ENCODE results near the gene STX11.

The STX11 gene

GRCh38 chr6:144197919-144198318 lies 47.6 kb downstream of the STX11 start:
- H3K9ac ChIP-seq: no peak overlapping the region
- no peaks in the 10 kb centered on the region for H3K27me3 ChIP-seq (ENCODE audit: control insufficient read depth, insufficient read depth, low read length)
- no peak for TF ChIP-seq CTCF (IDR thresholded peaks at IDR 0.05)

GRCh38 chr6:144202879-144203468 lies 52.7 kb downstream of the STX11 start:
- H3K9me3 ChIP-seq (ENCODE audit: control insufficient read depth, low read length): no peaks in the 10 kb centered on the region
- H3K4me2 ChIP-seq (ENCODE audit: low read length): no peak overlapping the region
- H3K4me3 ChIP-seq (ENCODE audit: low read depth, low read length): no peak overlapping the region
- H3K27me3 ChIP-seq (ENCODE audit: control insufficient read depth, insufficient read depth, low read length): no peaks in the 10 kb centered on the region
- no peak overlapping the region for H2AFZ ChIP-seq
- no peaks in the 10 kb centered on the region for H3K4me1 ChIP-seq
- H3K27ac ChIP-seq: no peak overlapping the region
- no peak for TF ChIP-seq CTCF (IDR thresholded peaks at IDR 0.05)
- H3K79me2 ChIP-seq: no peaks in the 10 kb centered on the region
- H3K9ac ChIP-seq: no peak overlapping the region
- H3K36me3 ChIP-seq (ENCODE audit: control insufficient read depth, insufficient read depth, low read length): no peaks in the 10 kb centered on the region

More at GRCh38 chr6:144197919-144198318, 47.6 kb downstream of the STX11 start:
- Histone ChIP-seq H2AFZ (no peak overlapping the region), H3K4me2 (ENCODE audit: low read length) (no peak overlapping the region), H3K27ac (no peak overlapping the region), H3K4me3 (ENCODE audit: low read depth, low read length) (no peak overlapping the region), H3K79me2 (no peaks in the 10 kb centered on the region), H3K9me3 (ENCODE audit: control insufficient read depth, low read length) (no peaks in the 10 kb centered on the region), H3K36me3 (ENCODE audit: control insufficient read depth, insufficient read depth, low read length) (no peaks in the 10 kb centered on the region), H3K4me1 (no peaks in the 10 kb centered on the region)

GRCh38 chr6:144211160-144211559 lies 60.8 kb downstream of the STX11 start:
- Histone ChIP-seq H3K79me2 (no peaks in the 10 kb centered on the region), H3K27me3 (ENCODE audit: control insufficient read depth, insufficient read depth, low read length) (no peaks in the 10 kb centered on the region), H3K4me3 (ENCODE audit: low read depth, low read length) (no peak overlapping the region), H3K4me2 (ENCODE audit: low read length) (no peak overlapping the region), H3K9me3 (ENCODE audit: control insufficient read depth, low read length) (no peaks in the 10 kb centered on the region), H3K27ac (no peak overlapping the region), H2AFZ (no peak overlapping the region), H3K9ac (no peak overlapping the region), H3K4me1 (peaks cover 5% of the 10 kb centered on the region), H3K36me3 (ENCODE audit: control insufficient read depth, insufficient read depth, low read length) (no peaks in the 10 kb centered on the region)
- no peak for TF ChIP-seq CTCF (IDR thresholded peaks at IDR 0.05)

- Histone ChIP-seq H3K9me3 (ENCODE audit: control insufficient read depth, low read length) (no peaks in the 10 kb centered on the region), H3K4me3 (ENCODE audit: low read depth, low read length) (no peak overlapping the region), H3K9ac (no peak overlapping the region)
These were observed 63.0 kb downstream of the STX11 start for GRCh38 chr6:144213315-144213714.

More at GRCh38 chr6:144213315-144213714, 63.0 kb downstream of the STX11 start:
- Histone ChIP-seq H3K36me3 (ENCODE audit: control insufficient read depth, insufficient read depth, low read length) (no peaks in the 10 kb centered on the region), H3K27ac (no peak overlapping the region), H2AFZ (no peak overlapping the region), H3K4me2 (ENCODE audit: low read length) (no peak overlapping the region), H3K79me2 (no peaks in the 10 kb centered on the region), H3K4me1 (peaks cover 8% of the 10 kb centered on the region), H3K27me3 (ENCODE audit: control insufficient read depth, insufficient read depth, low read length) (no peaks in the 10 kb centered on the region)
- TF ChIP-seq CTCF (IDR thresholded peaks at IDR 0.05): no peak
